Breast epithelium (tissue), 4 donors: ENCODE data around the gene CFAP46. TPM values are rescaled to one million over a fixed set of nuclear protein-coding genes. Genes with fewer than 3 reads are reported as not detected.

ENCODE experiments used
- DNase-seq, 2 donors: peaks; one replicate each; pipeline ENCODE4 v3.0.0-alpha.2; 2019; ENCODE audit warnings: low spot score in 2 of 2
- H3K27ac ChIP-seq, 2 donors: fragments of 200-600 bp; sonication (generic) in 1 of 2; one replicate each; pipeline ENCODE4 v1.5.1; 2016 to 2019; ENCODE audit warnings: mild to moderate bottlenecking in 1 of 2
- H3K27me3 ChIP-seq, 2 donors: fragments of 200-600 bp; sonication (generic) in 1 of 2; one replicate each; pipeline versions ENCODE4 v1.5.1 to v1.6.0; 2017 to 2019; ENCODE audit warnings: control low read depth in 1 of 2, mild to moderate bottlenecking in 1 of 2
- H3K36me3 ChIP-seq: fragments of 200-600 bp; one replicate; pipeline ENCODE4 v1.5.1; 2019
- H3K4me1 ChIP-seq, 2 donors: fragments of 200-600 bp; sonication (generic); one replicate each; pipeline ENCODE4 v1.5.1; 2016 to 2019; ENCODE audit warnings: control low read depth in 1 of 2
- H3K4me3 ChIP-seq, 3 donors: fragments of 200-600 bp; sonication (generic); 1 replicate in 2 of 3; 2 replicates in 1 of 3; pipeline ENCODE4 v1.5.1; 2016 to 2019; ENCODE audit warnings: mild to moderate bottlenecking in 3 of 3, moderate library complexity in 2 of 3
- H3K9me3 ChIP-seq, 2 donors: fragments of 200-600 bp; sonication (generic) in 1 of 2; one replicate each; pipeline ENCODE4 v1.5.1; 2016 to 2019; ENCODE audit warnings: control low read depth in 1 of 2
- POLR2A ChIP-seq: fragments of 450-650 bp; IDR thresholded peaks from one replicate; pipeline ENCODE4 v1.6.1; 2016; ENCODE audit warnings: antibody characterized with exemption, mild to moderate bottlenecking, moderate library complexity
- POLR2AphosphoS5 ChIP-seq, 3 donors: sonication (generic); formaldehyde crosslinking; IDR thresholded peaks; one replicate each; pipeline ENCODE4 v1.6.1; 2017; ENCODE audit warnings: antibody characterized with exemption in 3 of 3
- intact Hi-C: fragments of 100-400 bp; cut with DNase I; formaldehyde crosslinking; loops from one replicate; pipeline ENCODE4 v1.15.1; 2023; ENCODE audit warnings: low total_unique reads
- total RNA-seq, 3 donors: library from RNA; depleted of rRNA; stranded (reverse); fragments of >200 nt; gene quantifications; one replicate each; pipeline ENCODE4 v1.1.0, GENCODE V29; 2016
- TF ChIP-seq, protein P1 (sequence below), 3 donors: fragments of 450-650 bp; IDR thresholded peaks; one replicate each; pipeline ENCODE4 v1.5.1; 2016 to 2017; ENCODE audit warnings: antibody characterized with exemption in 3 of 3, mild to moderate bottlenecking in 3 of 3, moderate library complexity in 3 of 3

The CFAP46 gene
- total RNA-seq, 3 donors from 2014 or later = 0.16 to 0.73 (median 0.66) TPM

DNA sequence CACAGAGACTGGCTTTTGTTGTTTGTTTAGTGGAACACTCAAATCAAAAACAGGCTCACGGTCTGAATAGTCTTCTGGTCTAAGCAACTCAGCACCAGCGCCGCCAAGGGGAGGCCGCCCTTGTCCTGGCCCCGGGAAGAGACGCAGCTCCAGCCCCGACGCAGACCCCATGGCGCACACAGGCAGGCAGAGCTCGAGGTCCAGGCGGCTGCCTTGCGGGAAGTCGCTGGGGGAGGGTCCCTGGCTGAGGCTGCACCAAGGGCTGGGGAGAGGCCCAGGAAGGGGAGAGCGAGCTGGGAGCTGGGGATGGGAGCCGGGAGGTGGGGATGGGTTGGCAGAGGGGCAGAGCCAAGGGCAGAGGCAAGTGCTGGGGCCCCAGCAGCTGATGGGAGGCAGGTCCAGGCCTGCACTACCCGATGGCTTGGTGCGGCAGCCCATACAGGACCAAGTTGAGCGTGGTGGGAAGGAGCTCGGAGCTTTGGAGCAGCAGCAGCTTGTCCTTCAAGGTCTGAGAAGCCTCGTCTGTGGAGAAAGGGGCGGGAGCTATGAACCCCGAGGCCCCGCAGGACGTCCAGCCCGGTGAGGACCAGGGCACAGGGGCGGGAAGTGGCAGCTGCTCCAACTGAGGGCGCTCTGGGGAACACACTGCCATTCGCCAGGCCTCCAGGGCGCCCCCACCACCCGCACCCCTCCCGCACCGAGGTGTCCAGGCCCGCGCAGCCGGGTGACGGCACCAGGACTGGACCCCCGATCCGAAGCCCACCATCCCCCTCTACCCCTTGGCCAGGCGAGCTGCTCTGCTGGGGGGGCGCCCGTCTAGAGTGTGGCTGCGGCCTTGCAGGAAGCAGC is 133.8 kb downstream of the CFAP46 start:
- TF ChIP-seq POLR2AphosphoS5 (IDR thresholded peaks at IDR 0.05) (no peak), POLR2A (no peak)
- TF ChIP-seq, protein P1, sequence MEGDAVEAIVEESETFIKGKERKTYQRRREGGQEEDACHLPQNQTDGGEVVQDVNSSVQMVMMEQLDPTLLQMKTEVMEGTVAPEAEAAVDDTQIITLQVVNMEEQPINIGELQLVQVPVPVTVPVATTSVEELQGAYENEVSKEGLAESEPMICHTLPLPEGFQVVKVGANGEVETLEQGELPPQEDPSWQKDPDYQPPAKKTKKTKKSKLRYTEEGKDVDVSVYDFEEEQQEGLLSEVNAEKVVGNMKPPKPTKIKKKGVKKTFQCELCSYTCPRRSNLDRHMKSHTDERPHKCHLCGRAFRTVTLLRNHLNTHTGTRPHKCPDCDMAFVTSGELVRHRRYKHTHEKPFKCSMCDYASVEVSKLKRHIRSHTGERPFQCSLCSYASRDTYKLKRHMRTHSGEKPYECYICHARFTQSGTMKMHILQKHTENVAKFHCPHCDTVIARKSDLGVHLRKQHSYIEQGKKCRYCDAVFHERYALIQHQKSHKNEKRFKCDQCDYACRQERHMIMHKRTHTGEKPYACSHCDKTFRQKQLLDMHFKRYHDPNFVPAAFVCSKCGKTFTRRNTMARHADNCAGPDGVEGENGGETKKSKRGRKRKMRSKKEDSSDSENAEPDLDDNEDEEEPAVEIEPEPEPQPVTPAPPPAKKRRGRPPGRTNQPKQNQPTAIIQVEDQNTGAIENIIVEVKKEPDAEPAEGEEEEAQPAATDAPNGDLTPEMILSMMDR (IDR thresholded peaks at IDR 0.05) = no peak
- H3K27me3 ChIP-seq = peaks cover 0 to 75% of the 10 kb centered on the region in 2 donors
- no peak overlapping the region for H3K4me3 ChIP-seq
- H3K27ac ChIP-seq = no peak overlapping the region
- H3K36me3 ChIP-seq = no peaks in the 10 kb centered on the region
- H3K9me3 ChIP-seq = no peaks in the 10 kb centered on the region
- H3K4me1 ChIP-seq = no peaks in the 10 kb centered on the region
- no peak for DNase-seq
- intact Hi-C loops = no loop called here

- Histone ChIP-seq H3K4me3 (no peak overlapping the region), H3K4me1 (no peaks in the 10 kb centered on the region), H3K27me3 (peaks cover 0 to 76% of the 10 kb centered on the region in 2 donors), H3K27ac (no peak overlapping the region), H3K9me3 (no peaks in the 10 kb centered on the region), H3K36me3 (no peaks in the 10 kb centered on the region)
- intact Hi-C loops = no loop called here
- DNase-seq = no peak
- TF ChIP-seq, protein P1 (IDR thresholded peaks at IDR 0.05) = no peak
- no peak for TF ChIP-seq POLR2A
- no peak for TF ChIP-seq POLR2AphosphoS5 (IDR thresholded peaks at IDR 0.05)
Measured at GRCh38 chr10:132807621-132808049, 134.7 kb downstream of the CFAP46 start.

DNA sequence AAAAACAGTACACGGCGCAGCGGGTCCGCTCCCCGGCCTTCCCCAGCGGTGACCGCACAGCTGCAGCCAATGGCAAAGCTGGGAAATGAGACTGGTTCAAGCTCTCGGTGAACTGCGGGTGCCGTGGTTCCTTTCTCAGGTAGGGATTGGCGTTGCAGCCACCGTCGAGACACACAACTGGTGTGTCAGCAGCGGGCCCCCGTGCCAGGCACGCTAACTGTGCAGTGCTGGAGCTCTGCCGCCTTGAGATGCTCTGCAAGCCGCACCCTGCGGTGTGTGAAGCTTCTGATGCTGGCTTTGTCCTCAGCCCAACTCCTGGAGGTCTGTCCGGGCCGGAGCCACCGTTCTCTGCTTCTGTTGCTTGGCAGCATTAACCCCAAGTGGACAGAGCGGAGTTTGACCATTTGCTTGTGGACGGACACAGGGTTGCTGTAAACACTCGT is 135.8 kb downstream of the CFAP46 start:
- intact Hi-C loops = no loop called here
- Histone ChIP-seq H3K4me3 (no peak overlapping the region), H3K4me1 (no peaks in the 10 kb centered on the region), H3K9me3 (peaks cover 5 to 6% of the 10 kb centered on the region in 2 donors), H3K36me3 (no peaks in the 10 kb centered on the region), H3K27me3 (peaks cover 0 to 70% of the 10 kb centered on the region in 2 donors), H3K27ac (no peak overlapping the region)
- TF ChIP-seq, protein P1 (IDR thresholded peaks at IDR 0.05) = no peak
- TF ChIP-seq POLR2AphosphoS5 (IDR thresholded peaks at IDR 0.05) (no peak), POLR2A (no peak)
- DNase-seq = no peak

- intact Hi-C loops = no loop called here
Measured at GRCh38 chr10:132806110-132806509, 136.3 kb downstream of the CFAP46 start.

More at GRCh38 chr10:132806110-132806509, 136.3 kb downstream of the CFAP46 start:
- TF ChIP-seq, protein P1 (IDR thresholded peaks at IDR 0.05) = no peak
- no peak for TF ChIP-seq POLR2A
- TF ChIP-seq POLR2AphosphoS5 (IDR thresholded peaks at IDR 0.05) = no peak
- Histone ChIP-seq H3K9me3 (peaks cover 5 to 6% of the 10 kb centered on the region in 2 donors), H3K4me3 (no peak overlapping the region), H3K27me3 (peaks cover 0 to 65% of the 10 kb centered on the region in 2 donors), H3K4me1 (no peaks in the 10 kb centered on the region), H3K36me3 (no peaks in the 10 kb centered on the region), H3K27ac (no peak overlapping the region)
- no peak for DNase-seq
